Vagina (tissue), 2 donors: ENCODE data around the gene NTN3. TPM values are rescaled to one million over a fixed set of nuclear protein-coding genes. Genes with fewer than 3 reads are reported as not detected.

Experiments
- DNase-seq, 2 donors: peaks; one replicate each; pipeline ENCODE4 v3.0.0-alpha.2; 2017; ENCODE audit errors: extremely low spot score in 2 of 2
- H3K27ac ChIP-seq: fragments of 200-600 bp; sonication (generic); one replicate; pipeline ENCODE4 v1.5.1; 2019
- H3K27me3 ChIP-seq: fragments of 200-600 bp; sonication (generic); one replicate; pipeline ENCODE4 v1.5.1; 2019
- H3K36me3 ChIP-seq, 2 donors: fragments of 200-600 bp; sonication (generic); one replicate each; pipeline ENCODE4 v1.5.1; 2017 to 2019
- H3K4me1 ChIP-seq: fragments of 200-600 bp; sonication (generic); one replicate; pipeline ENCODE4 v1.5.1; 2019
- H3K4me3 ChIP-seq, 2 donors: fragments of 200-600 bp; sonication (generic); 1 replicate in 1 of 2; 2 replicates in 1 of 2; pipeline ENCODE4 v1.5.1; 2016 to 2019
- H3K9me3 ChIP-seq: fragments of 200-600 bp; sonication (generic); one replicate; pipeline ENCODE4 v1.5.1; 2019
- POLR2A ChIP-seq, 2 donors: fragments of 450-650 bp; IDR thresholded peaks; one replicate each; pipeline ENCODE4 v1.6.1; 2017; ENCODE audit warnings: antibody characterized with exemption in 2 of 2, mild to moderate bottlenecking in 2 of 2, moderate library complexity in 2 of 2
- POLR2AphosphoS5 ChIP-seq, 2 donors: sonication (generic); formaldehyde crosslinking; IDR thresholded peaks; one replicate each; pipeline ENCODE4 v1.9.0; 2017; ENCODE audit warnings: antibody characterized with exemption in 2 of 2, mild to moderate bottlenecking in 2 of 2, low read depth in 1 of 2; ENCODE audit not compliant: insufficient read depth in 1 of 2
- intact Hi-C: fragments of 100-400 bp; cut with DNase I; formaldehyde crosslinking; loops from one replicate; pipeline ENCODE4 v1.15.1; 2023
- total RNA-seq: library from RNA; depleted of rRNA; stranded (reverse); fragments of >200 nt; gene quantifications from one replicate; pipeline ENCODE4 v1.2.3, GENCODE V29; 2016
- TF ChIP-seq, protein P1 (sequence below), 3 experiments: fragments of 450-650 bp in 2 of 3; fragments of 200-600 bp in 1 of 3; sonication (generic) in 1 of 3; IDR thresholded peaks; one replicate each; pipeline ENCODE4 v1.5.1; 2017 to 2019; ENCODE audit warnings: antibody characterized with exemption in 3 of 3, mild to moderate bottlenecking in 2 of 3, moderate library complexity in 2 of 3

The NTN3 gene
- total RNA-seq, 1 donor from 2014 or later = not detected

DNA sequence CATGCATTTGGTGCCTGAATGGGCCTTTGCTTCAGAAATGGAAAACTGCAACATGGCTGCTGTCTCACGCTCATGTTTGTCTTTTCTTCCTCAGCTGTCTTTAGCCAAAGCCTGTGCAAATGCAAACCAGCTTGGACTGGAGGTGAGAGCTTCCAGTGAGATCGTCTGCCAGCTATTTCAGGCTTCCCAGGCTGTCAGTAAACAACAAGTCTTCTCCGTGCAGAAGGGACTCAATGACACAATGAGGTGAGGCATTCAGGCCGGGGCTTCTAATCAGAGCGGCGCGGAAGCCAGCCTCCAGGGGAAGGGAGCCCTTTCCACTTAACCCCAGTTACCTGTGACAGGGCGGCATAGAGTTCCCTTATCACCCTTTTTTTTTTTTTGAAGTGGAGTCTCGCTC, 27.5 kb upstream of the NTN3 start:
- TF ChIP-seq POLR2A (IDR thresholded peaks at IDR 0.05) = no peak
- TF ChIP-seq, protein P1, sequence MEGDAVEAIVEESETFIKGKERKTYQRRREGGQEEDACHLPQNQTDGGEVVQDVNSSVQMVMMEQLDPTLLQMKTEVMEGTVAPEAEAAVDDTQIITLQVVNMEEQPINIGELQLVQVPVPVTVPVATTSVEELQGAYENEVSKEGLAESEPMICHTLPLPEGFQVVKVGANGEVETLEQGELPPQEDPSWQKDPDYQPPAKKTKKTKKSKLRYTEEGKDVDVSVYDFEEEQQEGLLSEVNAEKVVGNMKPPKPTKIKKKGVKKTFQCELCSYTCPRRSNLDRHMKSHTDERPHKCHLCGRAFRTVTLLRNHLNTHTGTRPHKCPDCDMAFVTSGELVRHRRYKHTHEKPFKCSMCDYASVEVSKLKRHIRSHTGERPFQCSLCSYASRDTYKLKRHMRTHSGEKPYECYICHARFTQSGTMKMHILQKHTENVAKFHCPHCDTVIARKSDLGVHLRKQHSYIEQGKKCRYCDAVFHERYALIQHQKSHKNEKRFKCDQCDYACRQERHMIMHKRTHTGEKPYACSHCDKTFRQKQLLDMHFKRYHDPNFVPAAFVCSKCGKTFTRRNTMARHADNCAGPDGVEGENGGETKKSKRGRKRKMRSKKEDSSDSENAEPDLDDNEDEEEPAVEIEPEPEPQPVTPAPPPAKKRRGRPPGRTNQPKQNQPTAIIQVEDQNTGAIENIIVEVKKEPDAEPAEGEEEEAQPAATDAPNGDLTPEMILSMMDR (IDR thresholded peaks at IDR 0.05) = no peak
- TF ChIP-seq POLR2AphosphoS5 (IDR thresholded peaks at IDR 0.05; ENCODE audit: insufficient read depth in 1 of 2, low read depth in 1 of 2) = no peak
- DNase-seq = no peak
- intact Hi-C loops = no loop called here

DNA sequence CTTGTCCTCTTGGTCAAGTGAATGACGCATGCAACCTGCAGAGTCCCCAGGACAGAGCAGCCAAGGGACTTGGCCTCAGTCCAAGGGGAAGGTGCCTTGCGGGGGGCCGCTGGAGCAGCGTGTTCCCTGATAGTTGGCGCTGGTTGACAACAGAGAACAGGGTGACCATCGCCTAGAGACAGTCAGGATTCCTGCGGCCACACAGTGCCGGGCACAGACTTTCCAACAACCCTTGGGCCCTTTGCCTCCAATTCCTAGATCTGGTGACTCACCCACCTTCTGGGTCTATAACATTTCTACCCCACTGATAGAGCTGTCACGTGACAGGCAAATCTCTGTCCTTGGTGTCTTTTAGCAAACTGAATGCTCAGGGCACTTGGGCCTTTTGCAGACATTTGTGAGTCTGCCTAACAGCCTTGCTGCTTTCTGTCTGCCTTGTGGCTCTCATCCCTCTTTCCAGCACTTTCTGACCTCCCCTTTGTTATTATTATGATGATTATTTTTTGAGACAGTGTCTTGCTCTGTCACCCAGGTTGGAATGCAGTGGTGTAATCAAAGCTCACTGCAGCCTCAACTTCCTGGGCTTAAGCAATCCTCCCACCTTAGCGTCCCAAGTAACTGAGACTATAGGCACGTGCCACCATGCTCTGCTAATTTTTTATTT, 23.0 kb upstream of the NTN3 start:
- Histone ChIP-seq H3K27me3 (no peaks in the 10 kb centered on the region), H3K36me3 (peaks cover 0 to 29% of the 10 kb centered on the region in 2 donors), H3K4me3 (no peak overlapping the region), H3K9me3 (no peaks in the 10 kb centered on the region), H3K4me1 (no peaks in the 10 kb centered on the region), H3K27ac (no peak overlapping the region)
- TF ChIP-seq, protein P1 (IDR thresholded peaks at IDR 0.05) = no peak
- TF ChIP-seq POLR2AphosphoS5 (IDR thresholded peaks at IDR 0.05; ENCODE audit: insufficient read depth in 1 of 2, low read depth in 1 of 2) = no peak
- no peak for TF ChIP-seq POLR2A (IDR thresholded peaks at IDR 0.05)
- intact Hi-C loops = no loop called here
- no peak for DNase-seq

More for the DNA sequence above, 27.5 kb upstream of the NTN3 start:
- peaks cover 0 to 18% of the 10 kb centered on the region in 2 donors for H3K36me3 ChIP-seq
- H3K9me3 ChIP-seq = no peaks in the 10 kb centered on the region
- no peak overlapping the region for H3K4me3 ChIP-seq
- no peaks in the 10 kb centered on the region for H3K27me3 ChIP-seq
- no peaks in the 10 kb centered on the region for H3K4me1 ChIP-seq
- H3K27ac ChIP-seq = no peak overlapping the region

DNA sequence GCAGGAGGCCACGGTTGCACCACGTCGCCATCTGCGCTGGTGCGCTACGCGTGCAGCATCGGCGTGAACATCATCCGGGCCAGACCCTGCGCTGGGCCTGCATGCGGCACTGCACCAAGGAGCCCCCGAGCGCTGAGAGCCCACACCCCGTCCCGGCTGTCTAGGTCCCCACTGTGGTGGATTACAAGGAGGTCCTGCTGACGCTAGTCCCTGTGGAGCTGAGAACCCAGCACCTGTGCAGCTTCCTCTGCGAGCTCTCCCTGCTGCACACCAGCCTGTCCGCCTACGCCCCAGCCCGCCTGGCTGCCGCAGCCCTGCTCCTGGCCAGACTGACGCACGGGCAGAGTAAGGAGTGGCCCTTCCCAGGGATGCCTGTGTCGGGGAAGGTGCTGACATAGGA, 22.0 kb upstream of the NTN3 start:
- H3K4me1 ChIP-seq = no peaks in the 10 kb centered on the region
- intact Hi-C loops = no loop called here
- no peak overlapping the region for H3K4me3 ChIP-seq
- H3K36me3 ChIP-seq = peaks cover 0 to 29% of the 10 kb centered on the region in 2 donors
- no peak for DNase-seq
- no peaks in the 10 kb centered on the region for H3K9me3 ChIP-seq
- H3K27me3 ChIP-seq = no peaks in the 10 kb centered on the region
- TF ChIP-seq, protein P1 (IDR thresholded peaks at IDR 0.05) = no peak
- TF ChIP-seq POLR2AphosphoS5 (IDR thresholded peaks at IDR 0.05; ENCODE audit: insufficient read depth in 1 of 2, low read depth in 1 of 2) = no peak
- no peak for TF ChIP-seq POLR2A (IDR thresholded peaks at IDR 0.05)
- H3K27ac ChIP-seq = no peak overlapping the region

DNA sequence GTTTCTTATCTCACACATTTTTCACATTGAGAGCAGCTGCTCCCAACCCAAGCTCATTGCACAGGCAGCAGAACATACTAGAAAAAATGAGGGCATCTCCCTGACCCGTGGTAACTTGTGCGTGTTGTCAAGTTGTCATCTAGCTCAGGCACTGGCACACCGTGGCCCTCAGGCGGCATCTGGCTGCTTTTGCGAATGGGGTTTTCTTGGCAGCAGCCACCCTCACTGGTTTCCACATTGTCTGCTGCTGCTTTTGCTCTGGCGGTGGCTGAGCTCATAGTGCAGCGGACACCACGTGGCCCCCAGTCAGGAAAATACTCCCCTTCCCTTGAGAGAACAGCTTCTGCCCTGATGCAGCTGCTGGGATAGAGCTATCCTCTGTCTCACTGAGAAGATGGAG, 20.6 kb upstream of the NTN3 start:
- TF ChIP-seq POLR2AphosphoS5 (IDR thresholded peaks at IDR 0.05; ENCODE audit: insufficient read depth in 1 of 2, low read depth in 1 of 2) = no peak
- TF ChIP-seq, protein P1 (IDR thresholded peaks at IDR 0.05) = no peak
- TF ChIP-seq POLR2A (IDR thresholded peaks at IDR 0.05) = no peak
- Histone ChIP-seq H3K4me3 (no peak overlapping the region), H3K36me3 (peaks cover 0 to 25% of the 10 kb centered on the region in 2 donors), H3K4me1 (no peaks in the 10 kb centered on the region), H3K27me3 (no peaks in the 10 kb centered on the region), H3K27ac (no peak overlapping the region), H3K9me3 (no peaks in the 10 kb centered on the region)
- intact Hi-C loops = no loop called here
- no peak for DNase-seq

DNA sequence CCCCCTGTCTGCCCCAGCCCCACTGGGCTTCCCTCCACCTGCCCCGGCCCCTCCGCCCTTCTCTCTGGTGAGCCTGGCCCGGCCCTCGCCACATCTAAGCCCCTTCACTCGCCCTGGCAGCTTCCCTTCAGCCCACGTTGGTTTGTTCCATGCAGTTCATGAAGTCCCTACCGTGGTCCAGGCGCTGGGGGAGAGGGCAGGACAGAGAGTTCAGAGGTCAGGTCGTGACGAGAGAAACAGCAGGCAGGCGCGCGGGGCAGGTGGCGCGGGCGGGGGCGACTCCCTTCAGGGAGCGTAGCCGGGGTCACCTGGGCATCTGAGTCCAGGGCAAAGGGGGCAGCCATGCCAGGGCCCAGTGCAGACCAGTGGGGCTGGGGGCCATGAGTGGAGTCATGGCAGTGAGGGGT, 20.1 kb upstream of the NTN3 start:
- TF ChIP-seq, protein P1 (IDR thresholded peaks at IDR 0.05) = no peak
- no peak for TF ChIP-seq POLR2AphosphoS5 (IDR thresholded peaks at IDR 0.05; ENCODE audit: insufficient read depth in 1 of 2, low read depth in 1 of 2)
- no peak for TF ChIP-seq POLR2A (IDR thresholded peaks at IDR 0.05)
- Histone ChIP-seq H3K36me3 (peaks cover 0 to 21% of the 10 kb centered on the region in 2 donors), H3K4me3 (no peak overlapping the region), H3K27ac (no peak overlapping the region), H3K27me3 (no peaks in the 10 kb centered on the region), H3K9me3 (no peaks in the 10 kb centered on the region), H3K4me1 (no peaks in the 10 kb centered on the region)
- DNase-seq = no peak
- intact Hi-C loops = no loop called here
